Type B pancreatic cell (in vitro differentiated cells): Measurements from ENCODE around the gene CPT1C. TPM values are rescaled to one million over a fixed set of nuclear protein-coding genes. Genes with fewer than 3 reads are reported as not detected.

Experiments used
- DNase-seq: peaks from one replicate; pipeline ENCODE4 v3.0.0; 2021; ENCODE audit warnings: mixed read lengths; ENCODE audit not compliant: unreplicated experiment; ENCODE audit errors: extremely low spot score
- H3K27ac Mint-ChIP-seq: 2 replicates; pipeline ENCODE4 v1.8.0; 2021; ENCODE audit warnings: mild to moderate bottlenecking, mixed read lengths
- H3K27me3 Mint-ChIP-seq: 2 replicates; pipeline ENCODE4 v1.8.0; 2021; ENCODE audit warnings: mixed read lengths
- H3K36me3 Mint-ChIP-seq: 2 replicates; pipeline ENCODE4 v1.8.0; 2021; ENCODE audit warnings: mixed read lengths
- H3K4me1 Mint-ChIP-seq: one replicate; pipeline ENCODE4 v1.8.0; 2021; ENCODE audit warnings: mixed read lengths; ENCODE audit not compliant: unreplicated experiment
- H3K4me3 Mint-ChIP-seq: 2 replicates; pipeline ENCODE4 v1.8.0; 2021; ENCODE audit warnings: mild to moderate bottlenecking, mixed read lengths
- H3K9me3 Mint-ChIP-seq: 2 replicates; pipeline ENCODE4 v1.8.0; 2021; ENCODE audit warnings: mixed read lengths
- CTCF ChIP-seq: fragments of 200-600 bp; sonication (generic); conservative IDR thresholded peaks from 2 replicates; pipeline ENCODE4 v1.5.0; 2021; ENCODE audit warnings: antibody characterized with exemption, mild to moderate bottlenecking
- total RNA-seq: library from RNA; stranded (reverse); gene quantifications from 2 replicates; pipeline ENCODE4 v1.2.1, GENCODE V29; 2021; ENCODE audit warnings: low replicate concordance

CPT1C gene
- total RNA-seq, 1 donor from 2014 or later: 65.0 TPM

GRCh38 chr19:49677901-49678674, 12.8 kb upstream of the CPT1C start:
- Mint-ChIP-seq H3K27ac (peak overlapping the region; percentile 92), H3K36me3 (no peaks in the 10 kb centered on the region), H3K4me1 (peaks cover 9% of the 10 kb centered on the region), H3K27me3 (no peaks in the 10 kb centered on the region), H3K9me3 (no peaks in the 10 kb centered on the region), H3K4me3 (peak overlapping the region; percentile 92)
- DNase-seq: peak; percentile 87
- peak; percentile 87 for TF ChIP-seq CTCF

- Mint-ChIP-seq H3K36me3 (peaks cover 4% of the 10 kb centered on the region), H3K9me3 (no peaks in the 10 kb centered on the region), H3K27me3 (no peaks in the 10 kb centered on the region), H3K4me3 (peak overlapping the region; percentile 54), H3K27ac (peak overlapping the region; percentile 64), H3K4me1 (peaks cover 9% of the 10 kb centered on the region)
- no peak for TF ChIP-seq CTCF
- no peak for DNase-seq
Measured at GRCh38 chr19:49678985-49679770, 11.7 kb upstream of the CPT1C start.

GRCh38 chr19:49679771-49680413, 11.0 kb upstream of the CPT1C start:
- peaks cover 5% of the 10 kb centered on the region for H3K36me3 Mint-ChIP-seq
- H3K4me3 Mint-ChIP-seq: peak overlapping the region; percentile 76
- peaks cover 9% of the 10 kb centered on the region for H3K4me1 Mint-ChIP-seq
- TF ChIP-seq CTCF: no peak
- peak; percentile 62 for DNase-seq
- H3K27me3 Mint-ChIP-seq: no peaks in the 10 kb centered on the region
- H3K27ac Mint-ChIP-seq: peak overlapping the region; percentile 64
- H3K9me3 Mint-ChIP-seq: no peaks in the 10 kb centered on the region

GRCh38 chr19:49680421-49681351, 10.2 kb upstream of the CPT1C start:
- Mint-ChIP-seq H3K4me3 (peak overlapping the region; percentile 34), H3K4me1 (peaks cover 9% of the 10 kb centered on the region), H3K27me3 (no peaks in the 10 kb centered on the region), H3K36me3 (peaks cover 8% of the 10 kb centered on the region), H3K27ac (peak overlapping the region; percentile 63), H3K9me3 (no peaks in the 10 kb centered on the region)
- peak; percentile 100 for TF ChIP-seq CTCF
- DNase-seq: peak; percentile 98

GRCh38 chr19:49681830-49682229, 9.1 kb upstream of the CPT1C start:
- H3K9me3 Mint-ChIP-seq: no peaks in the 10 kb centered on the region
- H3K27me3 Mint-ChIP-seq: no peaks in the 10 kb centered on the region
- H3K27ac Mint-ChIP-seq: no peak overlapping the region
- peak; percentile 63 for DNase-seq
- no peak for TF ChIP-seq CTCF
- no peak overlapping the region for H3K4me3 Mint-ChIP-seq
- H3K36me3 Mint-ChIP-seq: peaks cover 8% of the 10 kb centered on the region
- H3K4me1 Mint-ChIP-seq: peaks cover 9% of the 10 kb centered on the region
